GM23248 (cell line): ENCODE measurements around the gene RERE. TPM values are rescaled to one million over a fixed set of nuclear protein-coding genes. Genes with fewer than 3 reads are reported as not detected.

Source experiments
- DNase-seq: peaks from one replicate; pipeline ENCODE4 v3.0.0-alpha.2; 2015
- H2AFZ ChIP-seq: fragments of 200-600 bp; sonication (generic); 2 replicates; pipeline ENCODE4 v1.6.1; 2016; ENCODE audit warnings: antibody characterized with exemption
- H3F3A ChIP-seq: fragments of 200-600 bp; sonication (generic); 2 replicates; pipeline ENCODE4 v1.6.1; 2016; ENCODE audit warnings: mild to moderate bottlenecking, antibody characterized with exemption, mixed run types; ENCODE audit not compliant: insufficient read depth
- H3K27ac ChIP-seq: fragments of 200-600 bp; sonication (generic); 2 replicates; pipeline ENCODE4 v1.5.1; 2016; ENCODE audit warnings: mild to moderate bottlenecking
- H3K27me3 ChIP-seq: fragments of 200-600 bp; sonication (generic); replicated peaks from 2 replicates; pipeline ENCODE4 v1.6.1; 2016; ENCODE audit warnings: mild to moderate bottlenecking; ENCODE audit not compliant: insufficient read depth
- H3K36me3 ChIP-seq: fragments of 200-600 bp; sonication (generic); 2 replicates; pipeline ENCODE4 v1.6.1; 2016; ENCODE audit warnings: low read depth, mild to moderate bottlenecking
- H3K4me1 ChIP-seq: fragments of 200-600 bp; sonication (generic); 2 replicates; pipeline ENCODE4 v1.6.1; 2016; ENCODE audit warnings: mild to moderate bottlenecking; ENCODE audit not compliant: insufficient read depth
- H3K4me2 ChIP-seq: fragments of 200-600 bp; sonication (generic); one replicate; pipeline ENCODE4 v1.6.1; 2016; ENCODE audit warnings: mild to moderate bottlenecking; ENCODE audit not compliant: unreplicated experiment
- H3K4me3 ChIP-seq: fragments of 200-600 bp; sonication (generic); 2 replicates; pipeline ENCODE4 v1.5.1; 2016; ENCODE audit warnings: mild to moderate bottlenecking
- H3K79me2 ChIP-seq: fragments of 200-600 bp; sonication (generic); 2 replicates; pipeline ENCODE4 v1.6.1; 2016; ENCODE audit warnings: mild to moderate bottlenecking; ENCODE audit not compliant: insufficient read depth
- H3K9ac ChIP-seq: fragments of 200-600 bp; sonication (generic); 2 replicates; pipeline ENCODE4 v1.6.1; 2016; ENCODE audit warnings: mild to moderate bottlenecking
- H3K9me2 ChIP-seq: fragments of 200-600 bp; sonication (generic); 2 replicates; pipeline ENCODE4 v1.6.1; 2016; ENCODE audit warnings: mixed run types, mild to moderate bottlenecking, moderate library complexity; ENCODE audit not compliant: insufficient read depth
- H3K9me3 ChIP-seq: fragments of 200-600 bp; sonication (generic); one replicate; pipeline ENCODE4 v1.6.1; 2017; ENCODE audit warnings: low read depth
- H4K20me1 ChIP-seq: fragments of 200-600 bp; sonication (generic); 2 replicates; pipeline ENCODE4 v1.6.0; 2016; ENCODE audit not compliant: insufficient read depth
- EZH2 ChIP-seq: fragments of 200-600 bp; sonication (generic); IDR thresholded peaks from 2 replicates; pipeline ENCODE4 v1.6.1; 2018; ENCODE audit warnings: antibody characterized with exemption, mild to moderate bottlenecking; ENCODE audit not compliant: insufficient read depth, poor library complexity, severe bottlenecking
- EZH2phosphoT487 ChIP-seq: fragments of 200-600 bp; sonication (generic); IDR thresholded peaks from 2 replicates; pipeline ENCODE4 v1.6.1; 2018; ENCODE audit warnings: antibody characterized with exemption, moderate library complexity, mild to moderate bottlenecking, low read depth; ENCODE audit not compliant: insufficient read depth
- WGBS, 2 experiments: methylation state at CpG; one replicate each; pipeline ENCODE4 v1.1.6; 2015 to 2017; ENCODE audit warnings: low lambda C conversion rate in 2 of 2, low coverage in 1 of 2; ENCODE audit errors: missing lambda C conversion rate in 2 of 2; 5-methylcytosine and 5-hydroxymethylcytosine counted together
- in situ Hi-C: fragments of 300-500 bp; cut with MboI; formaldehyde crosslinking; loops from 2 replicates; pipeline ENCODE4 v1.15.0; 2020
- polyA plus RNA-seq: library from polyadenylated mRNA; unstranded; fragments of >200 nt; fragmentation: Nextera tagmentation; extraction: Ambion mirVana; gene quantifications from 2 replicates; pipeline ENCODE4 v1.2.1, GENCODE V29; 2016
- total RNA-seq: library from RNA; depleted of rRNA; stranded (reverse); fragments of >200 nt; shearing (Covaris generic); gene quantifications from 2 replicates; pipeline ENCODE4 v1.2.3, GENCODE V29; 2014

Gene RERE
- total and polyA plus RNA-seq, 2 experiments from 2014 or later: 26.0 to 26.2 TPM

GRCh38 chr1:8723010-8723409 lies 94.4 kb downstream of the RERE start:
- 77 to 81% methylated on average over 2 of the region's 2 CpGs for WGBS, 2 experiments

GRCh38 chr1:8722366-8722765 lies 95.1 kb downstream of the RERE start:
- Histone ChIP-seq H4K20me1 (no peaks in the 10 kb centered on the region), H2AFZ (no peak overlapping the region), H3K79me2 (peaks cover 19% of the 10 kb centered on the region), H3K4me1 (peaks cover 5% of the 10 kb centered on the region), H3K9me2 (no peaks in the 10 kb centered on the region), H3K27ac (no peak overlapping the region), H3K4me3 (no peak overlapping the region), H3K9me3 (no peaks in the 10 kb centered on the region), H3F3A (peaks cover under 1% of the 10 kb centered on the region; the same call in 1 of the 2 replicates), H3K4me2 (no peak overlapping the region), H3K9ac (no peak overlapping the region), H3K27me3 (no peaks in the 10 kb centered on the region), H3K36me3 (no peaks in the 10 kb centered on the region)
- WGBS, 2 experiments: 97 to 99% methylated on average over 3 of the region's 3 CpGs
- in situ Hi-C loops: no loop called here
- TF ChIP-seq EZH2phosphoT487: no peak
- TF ChIP-seq EZH2: no peak
- DNase-seq: no peak

More at GRCh38 chr1:8723010-8723409, 94.4 kb downstream of the RERE start:
- TF ChIP-seq EZH2 (no peak), EZH2phosphoT487 (no peak)
- Histone ChIP-seq H3K4me1 (no peaks in the 10 kb centered on the region), H3K79me2 (peaks cover 19% of the 10 kb centered on the region), H3K4me3 (no peak overlapping the region), H3F3A (no peaks in the 10 kb centered on the region), H3K9me3 (no peaks in the 10 kb centered on the region), H3K27me3 (no peaks in the 10 kb centered on the region), H4K20me1 (no peaks in the 10 kb centered on the region), H3K4me2 (no peak overlapping the region), H2AFZ (no peak overlapping the region), H3K27ac (no peak overlapping the region), H3K9ac (no peak overlapping the region), H3K36me3 (no peaks in the 10 kb centered on the region), H3K9me2 (no peaks in the 10 kb centered on the region)
- no peak for DNase-seq
- in situ Hi-C loops: no loop called here

DNA sequence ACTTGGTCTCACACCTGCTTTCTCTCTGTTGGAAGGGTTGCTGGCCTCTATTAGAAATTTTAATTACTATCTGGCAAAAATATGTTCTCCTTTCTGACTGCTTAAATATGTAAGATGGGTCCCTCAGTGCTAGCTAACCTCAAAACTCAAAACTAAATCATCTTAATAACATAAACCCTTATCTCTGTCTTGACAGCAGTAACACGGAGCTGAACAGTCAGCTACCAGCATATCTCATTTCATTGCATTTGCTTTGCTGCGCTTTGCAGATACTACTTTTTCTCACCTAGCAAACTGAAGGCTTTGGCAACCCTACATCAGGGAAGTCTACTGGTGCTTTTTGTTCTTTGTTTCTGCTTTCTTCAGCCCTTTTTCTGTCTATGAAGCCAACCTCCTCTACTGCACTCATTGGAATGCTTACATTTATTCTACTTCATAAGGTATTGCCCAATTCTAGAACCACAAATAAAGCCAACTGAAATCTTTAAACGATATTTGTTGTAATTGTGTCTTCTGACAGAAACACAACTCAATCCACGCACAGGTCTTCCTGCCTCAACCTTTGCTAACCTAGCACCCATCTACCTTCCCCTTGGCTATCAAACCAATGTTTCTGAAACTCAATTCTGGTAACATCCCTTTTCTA lies 95.6 kb downstream of the RERE start:
- Histone ChIP-seq H2AFZ (no peak overlapping the region), H3F3A (peaks cover 5% of the 10 kb centered on the region; the same call in 1 of the 2 replicates), H3K4me3 (no peak overlapping the region), H3K9ac (no peak overlapping the region), H4K20me1 (no peaks in the 10 kb centered on the region), H3K36me3 (no peaks in the 10 kb centered on the region), H3K27me3 (no peaks in the 10 kb centered on the region), H3K9me3 (no peaks in the 10 kb centered on the region), H3K4me2 (no peak overlapping the region), H3K79me2 (peaks cover 19% of the 10 kb centered on the region), H3K27ac (no peak overlapping the region), H3K9me2 (no peaks in the 10 kb centered on the region), H3K4me1 (peaks cover 11% of the 10 kb centered on the region)
- TF ChIP-seq EZH2: no peak
- no peak for TF ChIP-seq EZH2phosphoT487
- DNase-seq: no peak
- 93 to 95% methylated on average over 4 of the region's 4 CpGs for WGBS, 2 experiments
- in situ Hi-C loops: no loop called here

- DNase-seq: no peak
- Histone ChIP-seq H2AFZ (no peak overlapping the region), H3K9ac (no peak overlapping the region), H3K4me2 (no peak overlapping the region), H3F3A (peaks cover 5% of the 10 kb centered on the region; the same call in 1 of the 2 replicates), H3K9me2 (no peaks in the 10 kb centered on the region), H3K27ac (no peak overlapping the region), H3K27me3 (no peaks in the 10 kb centered on the region), H3K4me1 (peaks cover 14% of the 10 kb centered on the region), H3K4me3 (no peak overlapping the region), H3K36me3 (no peaks in the 10 kb centered on the region), H3K79me2 (peaks cover 24% of the 10 kb centered on the region; the same call in 1 of the 2 replicates), H3K9me3 (no peaks in the 10 kb centered on the region), H4K20me1 (no peaks in the 10 kb centered on the region)
- 99% methylated on average over 8 of the region's 8 CpGs for WGBS, 2 experiments
- in situ Hi-C loops: no loop called here
- TF ChIP-seq EZH2phosphoT487 (no peak), EZH2 (no peak)
Measured at GRCh38 chr1:8720347-8720746, 97.1 kb downstream of the RERE start.
